GM08714 (cell line): ENCODE results near the gene EPAS1.

Experiments used
- H3K4me3 ChIP-seq: fragments of 200-500 bp; sonication (Bioruptor generic); 2 replicates; pipeline ENCODE4 v1.5.1; 2014; ENCODE audit warnings: mild to moderate bottlenecking, low read length, inconsistent platforms
- ZNF274 ChIP-seq: IDR thresholded peaks from 2 replicates; pipeline ENCODE4 v1.6.1; 2012; ENCODE audit warnings: mild to moderate bottlenecking, low read depth, low read length

The EPAS1 gene

GRCh38 chr2:46264447-46264846, 32.8 kb upstream of the EPAS1 start:
- no peak overlapping the region for H3K4me3 ChIP-seq
- TF ChIP-seq ZNF274 = no peak

GRCh38 chr2:46266134-46266533, 31.1 kb upstream of the EPAS1 start:
- H3K4me3 ChIP-seq = no peak overlapping the region
- TF ChIP-seq ZNF274 = no peak

GRCh38 chr2:46267616-46268015, 29.6 kb upstream of the EPAS1 start:
- no peak overlapping the region for H3K4me3 ChIP-seq
- no peak for TF ChIP-seq ZNF274

- no peak for TF ChIP-seq ZNF274
- no peak overlapping the region for H3K4me3 ChIP-seq
Measured at GRCh38 chr2:46268196-46268595, 29.0 kb upstream of the EPAS1 start.

- no peak for TF ChIP-seq ZNF274
- no peak overlapping the region for H3K4me3 ChIP-seq
Measured at GRCh38 chr2:46269001-46269400, 28.2 kb upstream of the EPAS1 start.

- TF ChIP-seq ZNF274 = no peak
Measured at GRCh38 chr2:46269544-46270273, 27.5 kb upstream of the EPAS1 start.

GRCh38 chr2:46270384-46270783, 26.8 kb upstream of the EPAS1 start:
- no peak for TF ChIP-seq ZNF274
- H3K4me3 ChIP-seq = no peak overlapping the region

More at GRCh38 chr2:46269544-46270273, 27.5 kb upstream of the EPAS1 start:
- no peak overlapping the region for H3K4me3 ChIP-seq

- TF ChIP-seq ZNF274 = no peak
- no peak overlapping the region for H3K4me3 ChIP-seq
Measured at GRCh38 chr2:46273225-46273863, 23.9 kb upstream of the EPAS1 start.

- no peak for TF ChIP-seq ZNF274
- no peak overlapping the region for H3K4me3 ChIP-seq
Measured at GRCh38 chr2:46273919-46274318, 23.3 kb upstream of the EPAS1 start.

- TF ChIP-seq ZNF274 = no peak
Measured at GRCh38 chr2:46274586-46274985, 22.6 kb upstream of the EPAS1 start.

GRCh38 chr2:46275995-46276394, 21.2 kb upstream of the EPAS1 start:
- H3K4me3 ChIP-seq = no peak overlapping the region
- TF ChIP-seq ZNF274 = no peak

More at GRCh38 chr2:46274586-46274985, 22.6 kb upstream of the EPAS1 start:
- H3K4me3 ChIP-seq = no peak overlapping the region

GRCh38 chr2:46276642-46277041, 20.6 kb upstream of the EPAS1 start:
- no peak for TF ChIP-seq ZNF274
- H3K4me3 ChIP-seq = no peak overlapping the region

GRCh38 chr2:46277431-46278190, 19.6 kb upstream of the EPAS1 start:
- no peak for TF ChIP-seq ZNF274
- H3K4me3 ChIP-seq = no peak overlapping the region

- TF ChIP-seq ZNF274 = no peak
- no peak overlapping the region for H3K4me3 ChIP-seq
Measured at GRCh38 chr2:46278952-46279351, 18.3 kb upstream of the EPAS1 start.

- no peak for TF ChIP-seq ZNF274
- no peak overlapping the region for H3K4me3 ChIP-seq
Measured at GRCh38 chr2:46281939-46282338, 15.3 kb upstream of the EPAS1 start.

GRCh38 chr2:46283693-46284092, 13.5 kb upstream of the EPAS1 start:
- no peak for TF ChIP-seq ZNF274
- H3K4me3 ChIP-seq = no peak overlapping the region
